Dendritic cell treated with granulocyte-macrophage colony-stimulating factor and Interleukin-4, amounts not matched to agents 40 ng/mL and 50 ng/mL, for 4 days (primary cell): Measurements from ENCODE around the gene KRTAP3-3.
"Not testable (repeated sequence)": the region's sequence is repeated elsewhere in the genome, so short reads cannot be mapped to it uniquely, and the experiment has no call there.

ENCODE experiments used
- H3K27ac Mint-ChIP-seq: one replicate; pipeline ENCODE4 v1.8.0; 2022; ENCODE audit warnings: mild to moderate bottlenecking, mixed read lengths
- H3K27me3 Mint-ChIP-seq: one replicate; pipeline ENCODE4 v1.8.0; 2022; ENCODE audit warnings: mild to moderate bottlenecking, mixed read lengths
- H3K36me3 Mint-ChIP-seq: one replicate; pipeline ENCODE4 v1.8.0; 2022; ENCODE audit warnings: low read depth, mixed read lengths
- H3K4me1 Mint-ChIP-seq: one replicate; pipeline ENCODE4 v1.8.0; 2022; ENCODE audit warnings: low read depth, mixed read lengths
- H3K4me3 Mint-ChIP-seq: one replicate; pipeline ENCODE4 v1.8.0; 2022; ENCODE audit warnings: mild to moderate bottlenecking, moderate library complexity, mixed read lengths
- H3K9me3 Mint-ChIP-seq: one replicate; pipeline ENCODE4 v1.8.0; 2022; ENCODE audit warnings: mixed read lengths
- intact Hi-C: fragments of 100-400 bp; cut with micrococcal nuclease; formaldehyde crosslinking; loops from one replicate; pipeline ENCODE4 v1.15.0; 2022

KRTAP3-3 gene

GRCh38 chr17:40993839-40994238 is at the start of gene KRTAP3-3:
TSS of gene KRTAP3-3 (minus strand) at chr17:40994164. CDS start at chr17:40994097, 67 bp downstream.
- no peak within 1 kb of the TSS for H3K4me3 Mint-ChIP-seq
- no peaks in the 10 kb centered on the region for H3K9me3 Mint-ChIP-seq
- intact Hi-C loops = no loop called here
- peaks cover 28% of the 10 kb centered on the region for H3K27me3 Mint-ChIP-seq
- H3K36me3 Mint-ChIP-seq = no peaks in the 10 kb centered on the region
- H3K27ac Mint-ChIP-seq = no peak within 1 kb of the TSS
- H3K4me1 Mint-ChIP-seq = no peaks in the 10 kb centered on the region

GRCh38 chr17:41042953-41043352 is 49.0 kb upstream of the KRTAP3-3 start:
- Mint-ChIP-seq H3K27me3 (peaks cover 7% of the 10 kb centered on the region), H3K27ac (no peak overlapping the region), H3K36me3 (no peaks in the 10 kb centered on the region), H3K9me3 (peaks cover 9% of the 10 kb centered on the region), H3K4me3 (no peak overlapping the region), H3K4me1 (no peaks in the 10 kb centered on the region)
- intact Hi-C loops = no loop called here

GRCh38 chr17:41040783-41041571 is 47.0 kb upstream of the KRTAP3-3 start, which contains the start of gene KRTAP1-1:
TSS of gene KRTAP1-1 (minus strand) at chr17:41041450. CDS start at chr17:41041397, 53 bp downstream.
- H3K27ac Mint-ChIP-seq, H3K9me3 Mint-ChIP-seq, H3K4me1 Mint-ChIP-seq, intact Hi-C loops, H3K4me3 Mint-ChIP-seq, H3K27me3 Mint-ChIP-seq, H3K36me3 Mint-ChIP-seq: not testable (repeated sequence)

DNA sequence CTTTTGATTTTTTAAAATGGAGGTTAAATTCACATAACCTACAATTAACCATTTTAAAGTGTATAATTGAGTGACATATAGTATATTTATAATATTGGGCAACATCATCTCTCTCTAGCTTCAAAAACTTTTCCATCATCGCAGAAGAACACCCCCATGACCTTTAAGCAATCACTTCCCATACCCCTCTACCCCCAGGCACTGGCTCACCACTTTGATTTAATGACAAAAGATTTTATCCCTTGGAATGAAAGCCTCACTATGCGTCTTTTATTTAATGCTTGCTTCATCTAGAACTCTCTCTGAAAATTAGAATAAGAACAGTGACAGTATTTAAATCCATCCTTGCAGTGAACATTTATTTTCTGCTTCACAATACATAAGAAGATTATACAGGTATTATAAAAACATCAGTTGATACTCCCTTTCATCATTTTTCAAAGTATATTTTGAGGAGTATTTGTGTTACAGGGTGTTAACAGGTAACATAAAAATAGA is 43.9 kb upstream of the KRTAP3-3 start:
- H3K27ac Mint-ChIP-seq = no peak overlapping the region
- no peak overlapping the region for H3K4me3 Mint-ChIP-seq
- no peaks in the 10 kb centered on the region for H3K9me3 Mint-ChIP-seq
- intact Hi-C loops = no loop called here
- no peaks in the 10 kb centered on the region for H3K36me3 Mint-ChIP-seq
- peaks cover 2% of the 10 kb centered on the region for H3K27me3 Mint-ChIP-seq
- H3K4me1 Mint-ChIP-seq = no peaks in the 10 kb centered on the region

DNA sequence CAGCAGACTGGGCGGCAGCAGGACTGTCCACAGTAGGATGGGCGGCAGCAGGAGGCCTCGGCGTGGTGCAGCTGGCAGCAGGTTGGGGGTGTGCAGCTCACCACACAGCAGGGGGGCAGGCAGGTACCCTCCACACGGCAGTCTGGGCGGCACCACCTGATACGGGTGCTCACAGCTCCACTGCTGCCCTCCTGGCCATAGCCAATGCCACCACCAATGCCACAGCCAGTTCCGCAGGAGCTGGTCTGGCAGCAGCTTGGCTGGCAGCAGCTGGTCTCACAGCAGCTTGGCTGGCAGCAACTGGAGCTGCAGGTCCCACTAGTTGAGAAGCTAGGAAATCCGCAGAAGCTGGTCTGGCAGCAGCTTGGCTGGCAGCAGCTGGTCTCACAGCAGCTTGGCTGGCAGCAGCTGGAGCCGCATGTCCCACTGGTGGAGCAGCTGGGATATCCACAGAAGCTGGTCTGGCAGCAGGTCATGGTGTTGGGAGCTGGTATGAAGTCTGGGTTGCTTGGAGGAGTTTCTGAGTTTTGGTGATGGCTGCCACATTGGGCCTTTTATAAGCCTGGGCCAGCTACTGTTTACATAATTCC is 40.5 kb upstream of the KRTAP3-3 start, which contains the start of gene KRTAP1-3:
KRTAP1-3 (minus strand) TSS at position 529 of the 590 bp plus-strand sequence; CDS start at position 476, 53 bp downstream.
- H3K27me3 Mint-ChIP-seq, H3K27ac Mint-ChIP-seq, intact Hi-C loops, H3K9me3 Mint-ChIP-seq, H3K4me3 Mint-ChIP-seq, H3K4me1 Mint-ChIP-seq, H3K36me3 Mint-ChIP-seq: not testable (repeated sequence)

DNA sequence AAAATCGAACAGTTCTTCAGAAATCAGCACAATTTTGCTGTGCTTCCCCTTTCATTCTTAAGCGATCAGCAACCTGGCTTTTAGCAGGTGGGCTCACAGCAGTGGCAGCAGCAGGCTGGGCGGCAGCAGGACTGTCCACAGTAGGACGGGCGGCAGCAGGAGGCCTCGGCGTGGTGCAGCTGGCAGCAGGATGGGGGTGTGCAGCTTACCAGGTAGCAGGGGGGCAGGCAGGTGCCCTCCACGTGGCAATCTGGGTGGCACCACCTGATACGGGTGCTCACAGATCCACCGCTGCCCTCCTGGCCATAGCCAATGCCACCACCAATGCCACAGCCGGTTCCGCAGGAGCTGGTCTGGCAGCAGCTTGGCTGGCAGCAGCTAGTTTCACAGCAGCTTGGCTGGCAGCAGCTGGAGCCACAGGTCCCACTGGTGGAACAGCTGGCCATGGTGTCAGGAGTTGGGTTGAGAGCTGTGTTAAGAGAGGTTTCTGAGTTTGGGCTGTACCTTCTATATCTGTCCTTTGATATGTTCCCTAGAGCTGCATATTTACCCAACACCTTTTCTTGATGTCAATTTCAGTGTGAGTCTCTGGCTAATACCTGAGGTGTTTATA is 35.8 kb upstream of the KRTAP3-3 start, which contains the start of gene KRTAP1-4:
KRTAP1-4 (minus strand) TSS at position 563 of the 613 bp plus-strand sequence; CDS start at position 446, 117 bp downstream.
- no peaks in the 10 kb centered on the region for H3K36me3 Mint-ChIP-seq
- H3K4me3 Mint-ChIP-seq = no peak within 1 kb of the TSS
- H3K27ac Mint-ChIP-seq = no peak within 1 kb of the TSS
- no peaks in the 10 kb centered on the region for H3K9me3 Mint-ChIP-seq
- intact Hi-C loops = no loop called here
- H3K4me1 Mint-ChIP-seq = no peaks in the 10 kb centered on the region
- peaks cover 8% of the 10 kb centered on the region for H3K27me3 Mint-ChIP-seq

DNA sequence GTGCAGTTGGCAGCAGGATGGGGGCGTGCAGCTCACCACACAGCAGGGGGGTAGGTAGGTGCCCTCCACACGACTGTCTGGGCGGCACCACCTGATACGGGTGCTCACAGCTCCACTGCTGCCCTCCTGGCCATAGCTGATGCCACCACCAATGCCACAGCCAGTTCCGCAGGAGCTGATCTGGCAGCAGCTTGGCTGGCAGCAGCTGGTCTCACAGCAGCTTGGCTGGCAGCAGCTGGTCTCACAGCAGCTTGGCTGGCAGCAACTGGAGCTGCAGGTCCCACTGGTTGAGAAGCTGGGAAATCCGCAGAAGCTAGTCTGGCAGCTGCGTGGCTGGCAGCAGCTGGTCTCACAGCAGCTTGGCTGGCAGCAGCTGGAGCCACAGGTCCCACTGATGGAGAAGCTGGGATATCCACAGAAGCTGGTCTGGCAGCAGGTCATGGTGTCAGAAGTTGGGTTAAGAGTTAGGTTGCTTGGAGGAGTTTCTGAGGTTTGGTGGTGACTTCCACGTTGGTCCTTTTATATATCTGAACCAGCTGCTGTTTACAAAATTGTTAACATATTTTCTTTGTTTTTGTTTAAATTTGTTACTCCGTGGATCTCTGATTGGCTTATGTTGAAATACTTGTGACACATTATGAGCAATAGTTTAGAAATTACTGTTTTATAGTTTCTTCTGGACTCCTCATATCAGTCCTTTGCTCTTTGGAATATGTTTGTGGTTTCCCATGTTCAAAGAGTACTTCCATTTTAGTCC is 32.9 kb upstream of the KRTAP3-3 start, which contains the start of gene KRTAP1-5:
KRTAP1-5 (minus strand) TSS at position 494 of the 757 bp plus-strand sequence; CDS start at position 441, 53 bp downstream.
- Mint-ChIP-seq H3K9me3 (no peaks in the 10 kb centered on the region), H3K4me3 (no peak within 1 kb of the TSS), H3K36me3 (no peaks in the 10 kb centered on the region), H3K4me1 (no peaks in the 10 kb centered on the region), H3K27me3 (peaks cover 8% of the 10 kb centered on the region), H3K27ac (no peak within 1 kb of the TSS)
- intact Hi-C loops = no loop called here

DNA sequence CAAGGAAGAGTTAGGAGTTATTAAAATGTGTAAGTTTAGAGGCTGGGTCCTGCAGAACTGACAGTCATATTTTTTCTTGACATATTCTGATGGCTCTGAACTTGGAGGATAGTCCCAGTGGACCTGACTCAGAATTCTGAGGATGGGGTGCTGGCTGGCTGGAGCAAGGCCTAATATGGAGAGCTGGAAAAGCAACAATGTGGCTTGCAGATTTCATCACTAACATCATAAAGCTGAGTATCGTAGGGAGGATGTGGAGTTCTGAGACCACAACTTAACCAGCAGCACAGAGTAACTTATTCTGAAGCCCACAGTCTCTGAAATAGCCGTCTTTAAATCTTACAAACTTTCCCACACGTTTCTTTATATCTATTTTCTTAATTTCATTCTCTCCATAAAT is 30.7 kb upstream of the KRTAP3-3 start:
- no peaks in the 10 kb centered on the region for H3K36me3 Mint-ChIP-seq
- intact Hi-C loops = no loop called here
- H3K27me3 Mint-ChIP-seq = peaks cover 8% of the 10 kb centered on the region
- H3K27ac Mint-ChIP-seq = no peak overlapping the region
- no peak overlapping the region for H3K4me3 Mint-ChIP-seq
- no peaks in the 10 kb centered on the region for H3K9me3 Mint-ChIP-seq
- no peaks in the 10 kb centered on the region for H3K4me1 Mint-ChIP-seq

- H3K27me3 Mint-ChIP-seq = no peaks in the 10 kb centered on the region
- H3K27ac Mint-ChIP-seq = no peak overlapping the region
- no peaks in the 10 kb centered on the region for H3K9me3 Mint-ChIP-seq
- no peak overlapping the region for H3K4me3 Mint-ChIP-seq
- intact Hi-C loops = no loop called here
- no peaks in the 10 kb centered on the region for H3K36me3 Mint-ChIP-seq
- H3K4me1 Mint-ChIP-seq = no peaks in the 10 kb centered on the region
Measured at GRCh38 chr17:41020336-41020735, 26.4 kb upstream of the KRTAP3-3 start.

DNA sequence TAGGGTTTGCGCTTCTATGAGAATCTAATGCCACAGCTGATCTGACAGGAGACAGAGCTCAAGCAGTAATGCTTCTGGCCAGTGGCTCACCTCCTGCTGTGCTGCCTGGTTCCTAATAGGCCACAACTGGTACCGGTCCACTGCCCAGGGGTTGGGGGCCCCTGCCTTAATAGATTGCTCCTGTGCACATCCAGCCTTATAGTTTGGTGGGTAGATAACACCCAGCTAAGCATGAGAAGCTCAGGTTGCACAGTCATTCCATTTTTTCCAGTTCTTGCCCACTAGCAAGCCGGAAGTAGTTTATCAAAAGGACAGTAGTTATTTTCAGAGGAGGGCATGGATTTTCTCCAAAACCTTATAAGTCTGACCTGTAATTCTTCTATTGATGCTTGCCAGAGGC is 25.5 kb upstream of the KRTAP3-3 start:
- no peaks in the 10 kb centered on the region for H3K9me3 Mint-ChIP-seq
- no peaks in the 10 kb centered on the region for H3K4me1 Mint-ChIP-seq
- no peak overlapping the region for H3K4me3 Mint-ChIP-seq
- H3K27ac Mint-ChIP-seq = no peak overlapping the region
- intact Hi-C loops = no loop called here
- H3K36me3 Mint-ChIP-seq = no peaks in the 10 kb centered on the region
- no peaks in the 10 kb centered on the region for H3K27me3 Mint-ChIP-seq

GRCh38 chr17:41018541-41018940 is 24.6 kb upstream of the KRTAP3-3 start:
- no peaks in the 10 kb centered on the region for H3K27me3 Mint-ChIP-seq
- intact Hi-C loops = no loop called here
- H3K4me1 Mint-ChIP-seq = no peaks in the 10 kb centered on the region
- no peaks in the 10 kb centered on the region for H3K9me3 Mint-ChIP-seq
- H3K4me3 Mint-ChIP-seq = no peak overlapping the region
- H3K27ac Mint-ChIP-seq = no peak overlapping the region
- H3K36me3 Mint-ChIP-seq = no peaks in the 10 kb centered on the region

GRCh38 chr17:41016578-41017215 is 22.7 kb upstream of the KRTAP3-3 start:
- no peaks in the 10 kb centered on the region for H3K4me1 Mint-ChIP-seq
- H3K27ac Mint-ChIP-seq = no peak overlapping the region
- no peak overlapping the region for H3K4me3 Mint-ChIP-seq
- no peaks in the 10 kb centered on the region for H3K36me3 Mint-ChIP-seq
- peaks cover 2% of the 10 kb centered on the region for H3K27me3 Mint-ChIP-seq
- no peaks in the 10 kb centered on the region for H3K9me3 Mint-ChIP-seq
- intact Hi-C loops = no loop called here

GRCh38 chr17:41015454-41015853 is 21.5 kb upstream of the KRTAP3-3 start:
- H3K9me3 Mint-ChIP-seq = no peaks in the 10 kb centered on the region
- no peak overlapping the region for H3K27ac Mint-ChIP-seq
- intact Hi-C loops = no loop called here

More at GRCh38 chr17:41015454-41015853, 21.5 kb upstream of the KRTAP3-3 start:
- no peaks in the 10 kb centered on the region for H3K36me3 Mint-ChIP-seq
- H3K27me3 Mint-ChIP-seq = peaks cover 2% of the 10 kb centered on the region
- no peak overlapping the region for H3K4me3 Mint-ChIP-seq
- H3K4me1 Mint-ChIP-seq = no peaks in the 10 kb centered on the region
